Stimulated activated CD4-positive, alpha-beta T cell treated with anti-CD3 and anti-CD28 coated beads, Interleukin-4, amount 100 ng/mL, for 24 hours (primary cell): ENCODE results near the gene JMJD1C.
A peak's percentile ranks its signal among the peaks of the same experiment; 100 is the strongest.

ENCODE experiments used
- DNase-seq: peaks from one replicate; pipeline ENCODE4 v3.0.0-alpha.2; 2020

JMJD1C gene

DNA sequence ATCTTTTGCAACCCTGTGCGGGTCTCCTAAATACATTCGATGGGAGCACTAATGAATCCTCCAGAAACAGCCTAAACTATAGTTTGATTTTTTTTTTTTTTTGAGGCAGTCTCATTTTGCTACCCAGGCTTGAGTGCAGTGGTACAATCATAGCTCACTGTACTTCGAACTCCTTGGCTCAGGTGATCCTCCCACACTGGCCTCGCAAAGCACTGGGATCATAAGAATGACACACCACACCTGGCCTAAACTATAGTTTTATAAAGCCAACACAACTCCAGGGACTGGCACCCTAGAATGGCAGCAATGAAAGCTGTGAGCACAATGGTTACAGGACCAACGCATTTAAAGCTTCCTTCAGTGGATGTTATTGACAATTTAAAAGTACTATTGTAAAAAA, 14.5 kb upstream of the JMJD1C start:
- DNase-seq = no peak

DNA sequence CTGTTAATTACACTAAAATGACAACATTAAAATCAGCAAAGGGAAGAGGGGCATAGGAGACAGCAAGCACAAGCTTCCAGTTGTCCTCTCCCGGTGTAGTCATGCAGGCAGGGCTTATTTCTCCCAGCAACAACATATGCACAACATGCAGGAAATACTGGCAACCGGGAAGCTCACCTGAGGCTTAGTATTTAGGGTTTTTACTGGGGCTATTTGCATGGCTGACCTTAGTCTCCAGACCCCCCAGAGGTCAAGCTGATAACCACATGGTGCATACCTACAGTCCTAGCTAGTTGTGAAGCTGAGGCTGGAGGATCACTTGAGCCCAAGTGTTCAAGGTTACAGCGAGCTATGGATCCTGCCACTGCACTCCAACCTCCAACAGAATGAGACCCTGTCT, 12.8 kb upstream of the JMJD1C start:
- DNase-seq = no peak

DNA sequence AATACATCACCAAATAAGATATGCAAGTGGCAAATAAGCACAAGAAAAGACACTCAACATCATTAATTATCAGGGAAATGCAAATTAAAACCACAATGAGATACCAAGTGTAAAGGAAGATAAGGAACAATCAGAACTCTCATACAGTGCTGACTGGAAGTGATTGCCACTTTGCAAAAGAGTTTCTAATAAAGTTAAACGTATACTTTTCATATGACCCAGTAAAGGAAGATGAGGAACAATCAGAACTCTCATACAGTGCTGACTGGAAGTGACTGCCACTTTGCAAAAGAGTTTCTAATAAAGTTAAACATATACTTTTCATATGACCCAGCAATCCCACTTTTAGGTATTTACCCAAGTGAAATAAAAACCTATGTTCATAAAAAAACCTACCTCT, 12.2 kb upstream of the JMJD1C start:
- DNase-seq = no peak

DNA sequence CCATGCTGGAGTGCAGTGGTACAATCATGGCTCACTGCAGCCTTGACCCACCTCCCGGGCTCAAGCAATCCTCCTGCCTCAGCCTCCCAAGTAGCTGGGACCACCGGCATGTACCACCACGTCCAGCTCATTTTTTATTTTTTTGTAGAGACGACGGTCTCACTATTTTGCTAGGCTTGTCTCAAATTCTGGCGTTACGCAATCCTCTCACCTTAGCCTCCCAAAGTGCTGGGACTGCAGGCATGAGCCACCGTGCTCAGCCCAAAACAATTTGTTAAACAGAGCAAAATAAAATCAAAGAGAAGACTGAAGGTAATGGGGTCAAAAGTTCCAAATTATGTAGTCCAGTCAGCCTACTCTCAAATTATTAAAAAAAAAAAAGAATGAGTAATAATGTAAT, 8.7 kb upstream of the JMJD1C start:
- DNase-seq = no peak

DNA sequence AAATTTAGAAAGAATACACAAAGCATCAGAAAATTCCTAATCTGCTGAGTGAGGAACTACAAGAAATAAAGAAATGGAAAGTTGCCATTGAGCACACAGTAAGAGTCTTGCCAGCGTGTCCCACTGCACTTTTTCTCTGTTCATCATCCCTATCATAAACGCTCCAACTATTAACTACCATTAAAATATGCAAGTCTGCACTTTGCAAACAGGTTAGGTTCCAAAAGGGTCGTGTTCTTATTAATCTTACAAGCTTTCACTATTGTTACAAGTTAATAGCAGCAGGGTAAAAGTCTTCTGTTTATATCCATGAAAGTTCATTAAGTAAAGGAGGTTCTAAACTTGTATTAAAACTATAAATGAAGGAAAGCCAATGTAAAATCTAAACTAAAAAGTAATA, 5.2 kb upstream of the JMJD1C start:
- no peak for DNase-seq

DNA sequence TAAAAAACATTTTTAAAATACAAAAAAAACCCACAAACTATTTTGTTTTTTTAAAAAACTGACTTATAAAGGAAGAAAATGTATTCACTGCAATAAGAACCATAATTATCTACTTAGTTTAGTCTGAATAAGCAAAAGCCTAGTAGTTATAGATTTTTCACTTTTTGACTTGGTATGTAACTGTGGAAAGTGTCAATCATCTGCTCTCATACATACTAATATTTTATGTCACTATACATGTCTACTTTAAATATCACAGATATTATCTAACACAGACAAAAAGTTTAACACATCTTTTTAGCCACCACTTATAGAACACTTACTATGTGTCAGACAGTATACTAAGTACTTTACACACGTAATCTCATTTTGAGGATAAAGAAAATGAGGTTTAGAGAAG, 3.2 kb upstream of the JMJD1C start:
- no peak for DNase-seq

DNA sequence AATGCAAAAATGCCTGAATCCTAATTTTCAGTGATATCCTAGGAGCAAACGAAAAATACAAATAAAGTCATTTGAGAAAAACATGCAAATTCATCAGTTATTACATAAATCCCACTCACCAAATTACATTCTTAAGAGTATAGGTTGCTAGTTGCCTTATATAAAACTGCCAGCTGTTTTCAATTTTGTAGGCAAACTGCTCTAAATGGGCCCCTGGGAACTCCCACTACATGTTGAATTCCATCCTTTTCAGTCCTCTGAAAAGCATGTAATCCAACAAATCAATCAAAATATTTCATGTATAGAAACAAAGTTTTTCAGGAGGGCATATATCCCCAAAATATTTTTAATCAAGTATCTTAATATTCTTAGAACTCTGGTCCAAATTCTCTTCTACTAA, 2.1 kb upstream of the JMJD1C start:
- no peak for DNase-seq

DNA sequence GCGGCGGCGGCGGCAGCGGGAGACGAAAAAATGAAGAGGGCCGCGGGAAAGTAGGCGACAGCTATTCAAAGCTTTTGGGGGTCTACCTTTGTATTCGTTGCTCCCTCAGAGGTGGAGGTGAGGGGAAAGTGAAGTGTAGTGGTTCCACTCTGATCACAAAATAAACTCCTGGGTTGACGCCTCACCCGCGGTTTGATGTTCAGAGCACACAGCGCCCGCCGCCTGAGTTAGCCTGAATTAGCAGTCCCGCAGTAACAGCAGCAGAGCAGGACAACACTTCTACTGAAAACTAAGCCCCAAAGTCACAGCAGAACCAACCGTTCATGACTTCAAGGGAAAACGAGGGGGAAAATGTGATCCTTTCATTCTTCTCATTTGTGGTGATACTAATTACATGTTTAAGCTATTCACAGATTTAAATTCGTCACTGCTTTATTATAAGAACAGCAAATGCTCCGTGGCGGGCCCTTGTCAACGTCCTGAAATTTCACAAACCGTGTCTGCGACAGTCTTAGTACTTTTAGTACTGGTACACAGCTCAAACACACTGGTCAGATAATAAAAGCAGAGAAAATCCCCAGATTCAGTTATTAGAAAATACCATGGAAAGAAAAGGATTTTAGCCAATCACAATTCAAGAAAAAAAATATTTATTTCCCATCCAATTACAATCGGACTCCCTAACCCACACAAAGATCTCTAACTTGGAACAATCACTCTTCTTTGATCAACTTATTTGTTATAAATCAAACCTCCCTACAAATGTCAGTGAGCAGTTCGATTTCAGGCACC, 563 bp upstream of the JMJD1C start:
- DNase-seq = peak; percentile 12

DNA sequence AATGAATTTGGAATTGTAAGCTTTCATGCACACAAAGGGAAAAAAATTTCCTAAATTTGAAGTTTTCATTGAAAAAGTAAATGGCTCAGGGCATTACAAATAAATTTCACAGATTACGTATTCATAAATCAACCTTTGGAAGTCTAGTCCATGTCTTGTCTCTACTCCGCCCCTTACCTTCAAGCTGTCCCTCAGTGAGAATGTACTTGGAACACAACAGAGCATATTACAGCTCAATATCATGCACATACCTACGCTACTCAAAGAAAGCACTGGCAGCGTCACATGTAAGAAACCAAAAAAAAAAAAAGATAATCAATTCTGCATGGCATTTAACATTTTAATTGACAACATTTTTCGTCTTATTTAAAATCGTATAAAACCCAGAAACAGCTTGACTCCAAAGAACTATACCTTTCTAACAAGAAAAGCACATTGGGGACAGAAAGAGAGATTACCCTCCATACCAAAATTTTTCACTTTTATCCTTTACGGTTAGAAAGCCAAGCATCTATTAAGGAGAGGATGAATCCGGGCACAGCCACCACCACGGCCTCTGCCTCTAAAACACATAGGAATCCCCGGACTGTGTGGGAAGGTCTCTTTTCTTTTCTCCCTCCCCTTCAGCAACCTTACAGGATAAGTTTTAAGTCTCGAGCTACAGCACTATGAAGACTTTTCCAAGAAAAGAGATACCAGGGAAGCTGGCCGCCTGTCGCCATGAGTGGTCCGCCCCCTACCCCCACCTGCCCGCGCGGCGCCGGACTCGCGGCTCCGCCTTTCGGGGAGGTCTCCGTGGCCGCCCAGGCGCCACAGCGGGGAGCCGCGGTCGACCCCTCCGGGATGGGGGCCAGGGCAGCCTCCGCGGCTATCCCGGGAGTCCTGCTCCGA, 1.1 kb downstream of the JMJD1C start:
- DNase-seq = no peak

DNA sequence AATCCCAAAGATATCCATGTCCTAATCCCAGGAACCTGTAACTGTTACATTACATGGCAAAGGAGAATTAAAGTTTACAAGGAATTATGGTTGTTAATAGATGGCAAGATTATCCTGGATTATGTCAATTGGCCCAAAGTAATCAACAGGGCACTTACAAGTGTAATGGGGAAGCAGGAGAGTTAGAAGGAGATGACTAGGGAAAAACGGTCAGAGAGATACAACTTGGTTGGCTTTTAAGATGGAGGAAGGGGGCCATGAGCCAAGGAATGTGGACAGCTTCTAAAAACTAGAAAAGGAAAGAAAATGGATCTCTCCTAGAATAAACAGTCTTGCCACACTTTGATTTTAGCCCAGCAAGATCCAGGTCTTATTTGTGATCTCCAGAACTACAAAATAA, 3.3 kb downstream of the JMJD1C start:
- DNase-seq = no peak

DNA sequence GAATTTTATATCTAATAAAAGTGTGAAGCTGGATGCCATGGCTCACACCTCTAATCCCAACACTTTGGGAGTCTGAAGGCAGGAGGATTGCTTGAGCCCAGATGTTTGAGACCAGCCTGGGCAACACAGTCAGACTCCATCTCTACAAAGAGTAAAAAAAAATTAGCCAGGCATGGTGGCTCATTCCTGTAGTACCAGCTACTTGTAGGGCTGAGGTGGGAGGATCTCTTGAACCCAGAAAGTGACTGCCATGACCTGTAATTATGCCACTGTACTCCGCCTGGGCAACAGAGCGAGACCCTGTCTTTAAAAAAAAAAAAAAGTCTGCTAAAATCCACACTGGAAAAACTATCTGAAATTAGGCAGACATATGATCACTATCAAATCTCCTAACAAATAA, 7.6 kb downstream of the JMJD1C start:
- DNase-seq = no peak

DNA sequence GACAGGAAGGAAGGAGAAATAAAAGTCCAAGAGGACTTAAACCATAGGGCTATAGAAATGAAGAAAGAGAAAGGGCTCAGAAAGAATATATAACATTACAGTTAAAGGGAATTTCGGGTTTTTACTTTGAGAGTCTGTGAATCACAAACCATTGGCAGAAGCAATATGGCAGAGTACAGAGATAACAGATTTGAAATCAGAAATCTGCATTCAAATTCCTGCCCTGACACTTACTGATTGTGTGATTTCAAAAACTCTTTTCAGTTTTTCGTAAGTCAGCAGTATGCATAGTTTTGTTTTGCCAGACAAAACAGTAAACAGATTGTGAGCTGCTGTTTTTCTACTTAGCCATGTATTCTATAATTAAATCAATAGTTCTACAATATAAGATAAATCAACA, 8.2 kb downstream of the JMJD1C start:
- DNase-seq = no peak

DNA sequence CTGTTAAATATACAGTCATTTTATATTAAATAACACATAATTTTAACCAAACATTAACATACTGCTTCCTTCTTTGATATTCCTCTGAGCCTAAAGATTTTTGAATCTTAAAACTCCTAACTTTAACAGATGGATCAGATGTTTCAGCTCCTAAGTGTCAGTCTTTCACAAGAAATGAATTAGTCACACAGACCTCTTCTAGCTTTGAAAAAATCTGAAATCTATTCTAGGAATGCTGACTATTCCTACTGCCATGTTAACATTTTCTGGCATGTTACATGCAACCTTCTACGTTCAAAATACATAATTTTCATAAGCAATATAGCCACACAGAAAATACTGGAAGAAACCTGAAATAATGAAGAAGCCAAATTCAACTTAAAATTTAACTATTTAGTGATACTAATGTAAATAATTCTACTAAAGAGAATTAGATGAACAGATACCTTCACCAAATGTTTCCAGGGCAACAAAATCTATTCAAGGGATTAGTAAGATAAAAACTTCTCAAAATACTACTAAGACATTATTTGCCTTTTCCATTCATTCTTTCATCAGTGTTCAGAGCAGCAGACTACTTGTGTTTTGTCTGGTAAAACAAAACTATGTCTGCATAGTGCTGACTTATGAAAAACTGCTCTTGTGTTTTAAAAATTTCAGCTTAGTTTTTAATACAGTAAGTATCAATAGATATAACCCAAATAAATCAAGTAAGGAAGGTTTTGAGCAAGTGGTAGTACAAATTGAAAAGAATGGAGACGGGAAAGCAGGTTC, 9.2 kb downstream of the JMJD1C start:
- DNase-seq = no peak

DNA sequence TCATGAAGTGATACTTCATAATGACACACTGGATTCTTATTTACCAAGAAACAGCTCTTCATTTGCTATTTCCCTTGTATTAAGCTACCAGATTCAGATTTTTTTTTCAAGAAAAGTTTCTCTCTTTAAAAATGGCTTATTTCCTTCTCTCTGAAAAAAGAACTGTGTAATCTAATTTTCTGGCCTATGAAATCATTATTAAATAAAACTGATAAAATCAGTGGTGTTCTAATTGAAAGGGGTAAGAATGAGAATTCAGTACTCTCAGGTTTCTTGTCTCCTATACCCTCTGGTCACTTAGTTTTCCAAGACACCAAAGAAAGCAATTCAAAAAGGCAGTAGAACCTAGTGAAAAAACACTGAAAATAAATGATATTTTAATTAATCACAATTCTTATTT, 10.3 kb downstream of the JMJD1C start:
- no peak for DNase-seq

DNA sequence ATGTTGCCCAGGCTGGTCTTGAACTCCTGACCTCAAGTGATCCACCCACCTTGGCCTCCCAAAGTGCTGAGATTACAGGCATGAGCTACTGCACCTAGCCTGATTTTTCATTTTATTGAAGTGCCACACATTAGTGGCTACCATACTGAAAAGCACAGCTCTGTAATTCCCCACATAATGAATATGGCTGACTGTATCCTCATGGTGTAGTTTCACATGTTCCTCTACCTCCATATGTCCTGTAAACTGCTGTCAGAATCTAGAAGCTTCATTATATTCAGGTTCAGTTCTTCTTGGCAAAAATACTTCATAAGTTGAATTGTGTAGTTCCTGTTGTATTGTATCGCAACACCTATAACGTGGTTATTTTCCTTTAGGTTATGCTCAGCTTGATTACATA, 11.1 kb downstream of the JMJD1C start:
- no peak for DNase-seq

DNA sequence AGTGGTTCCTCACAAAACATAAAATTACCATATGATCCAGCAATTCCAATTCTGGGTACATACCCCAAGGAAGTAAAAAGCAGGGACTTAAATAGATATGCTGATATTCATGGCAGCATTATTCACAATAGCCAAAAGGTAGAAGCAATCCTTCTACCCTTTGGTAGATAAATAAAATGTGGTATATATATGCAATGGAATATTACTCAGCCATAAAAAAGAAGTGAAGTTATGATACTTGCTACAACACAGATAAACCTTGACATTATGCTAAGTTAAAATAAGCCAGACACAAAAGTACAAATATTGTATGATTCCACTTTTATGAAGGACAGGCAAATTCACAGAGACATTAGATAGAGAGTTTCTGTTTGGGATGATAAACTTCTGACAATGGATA, 13.3 kb downstream of the JMJD1C start:
- DNase-seq = no peak

DNA sequence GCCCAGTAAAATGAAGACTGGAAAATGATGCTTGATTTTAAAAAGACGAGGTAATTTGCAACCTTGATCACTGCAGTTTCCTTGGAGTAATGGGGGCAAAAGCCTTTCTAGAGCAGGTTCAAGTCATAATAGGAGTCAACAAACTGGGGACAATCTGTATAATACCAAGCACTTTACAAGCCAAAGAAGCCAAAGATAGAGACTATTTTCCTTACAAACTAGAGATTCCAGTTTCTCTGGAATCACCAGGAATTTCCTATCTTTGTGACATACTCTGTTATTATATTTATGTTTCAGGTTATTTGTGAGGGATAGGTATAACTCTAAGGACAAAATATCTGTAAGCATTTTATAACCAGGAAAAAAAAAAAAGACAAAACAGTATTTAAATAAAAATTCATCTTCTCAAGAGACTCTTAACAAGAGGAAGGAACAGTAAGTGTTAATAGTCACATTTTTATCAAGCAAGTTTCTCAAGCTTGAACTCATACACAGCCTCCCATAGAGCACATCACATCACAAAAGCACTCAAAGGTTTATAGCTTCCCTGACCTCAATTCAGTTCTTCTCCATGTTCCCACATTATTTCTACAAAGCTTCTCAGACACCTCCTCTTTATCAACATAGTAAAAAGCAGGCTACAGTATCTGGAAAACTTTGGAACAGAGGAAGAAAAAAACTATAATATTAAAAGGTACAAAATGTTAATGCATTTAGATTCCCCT, 18.9 kb downstream of the JMJD1C start:
- no peak for DNase-seq

DNA sequence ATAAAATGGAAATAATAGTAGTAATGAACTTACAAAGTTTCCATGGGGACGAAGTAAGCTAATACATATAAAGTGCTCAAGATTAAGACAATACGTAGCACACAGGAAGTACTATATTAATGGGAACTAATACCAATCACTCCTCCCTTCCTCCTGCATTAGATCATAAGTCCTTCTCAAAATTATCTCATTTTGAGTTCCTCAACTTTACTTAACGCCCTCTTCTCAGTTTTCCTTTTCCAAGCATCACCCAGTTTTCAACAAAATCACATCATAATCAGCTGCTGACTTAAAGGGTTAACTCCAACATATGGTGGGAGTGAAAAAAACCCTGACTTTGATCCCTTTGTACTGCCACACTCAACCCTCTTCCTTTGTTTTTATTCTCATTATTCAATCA, 24.4 kb downstream of the JMJD1C start:
- DNase-seq = no peak

DNA sequence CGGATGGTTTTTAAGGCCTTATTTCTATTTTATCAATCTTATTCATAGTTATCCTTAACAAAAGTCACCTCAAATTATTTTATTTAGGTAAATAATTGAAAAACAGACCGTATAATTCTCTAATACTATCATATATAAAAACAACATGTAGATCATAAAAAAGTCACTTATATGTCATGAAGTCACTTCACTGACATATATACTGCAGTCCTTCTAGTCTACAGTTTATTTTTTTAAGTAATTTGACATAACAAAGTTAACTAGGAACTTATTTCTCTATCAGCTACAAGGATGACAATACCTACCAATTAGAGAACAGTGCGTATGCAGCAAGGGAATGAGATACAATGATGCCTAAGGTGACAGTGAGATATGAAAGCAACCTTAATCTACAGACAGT, 26.2 kb downstream of the JMJD1C start:
- no peak for DNase-seq

DNA sequence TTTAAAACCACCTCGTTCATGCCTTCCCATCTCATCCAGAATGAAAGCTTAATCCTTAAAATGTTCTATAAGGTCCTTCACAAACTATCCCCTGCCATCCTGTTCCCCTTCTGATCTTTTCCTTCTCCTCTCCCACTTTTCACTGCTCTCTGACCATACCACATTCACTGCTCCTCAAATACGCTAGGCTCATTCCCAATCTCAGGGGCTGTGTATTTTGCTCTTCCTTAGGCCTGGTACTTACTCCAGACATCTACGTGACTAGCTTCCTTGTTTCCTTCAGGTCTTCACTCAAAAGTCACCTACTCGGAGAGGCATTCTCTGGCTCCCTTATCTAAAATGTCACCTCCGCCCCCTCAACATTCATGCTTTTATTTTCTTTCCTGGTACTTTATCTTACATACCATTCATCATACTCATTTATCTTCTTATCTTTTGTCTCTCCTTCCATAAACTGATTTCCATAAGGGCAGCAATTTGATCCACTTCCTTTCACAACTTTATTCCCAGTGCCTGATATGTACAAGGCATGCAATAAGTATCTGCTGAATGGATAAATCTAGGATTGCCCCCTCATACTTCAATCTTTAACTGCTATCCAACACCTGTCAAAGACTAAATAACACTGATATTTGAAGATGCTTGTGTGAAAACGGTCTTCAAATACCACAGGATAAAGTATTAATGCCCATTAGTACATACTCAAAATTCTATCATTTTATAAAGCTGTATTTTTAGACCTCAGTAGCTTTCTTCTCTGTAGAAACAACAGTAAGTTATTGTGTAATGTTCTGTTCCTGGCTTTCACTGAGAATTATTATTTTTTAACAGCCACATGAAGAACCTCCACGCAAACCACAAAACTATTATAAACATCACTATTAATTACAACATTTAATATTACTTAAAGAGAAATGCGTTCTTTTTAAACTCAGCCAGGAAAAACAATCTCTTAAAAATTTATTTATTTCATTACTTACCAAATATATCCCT, 27.0 kb downstream of the JMJD1C start:
- DNase-seq = no peak

DNA sequence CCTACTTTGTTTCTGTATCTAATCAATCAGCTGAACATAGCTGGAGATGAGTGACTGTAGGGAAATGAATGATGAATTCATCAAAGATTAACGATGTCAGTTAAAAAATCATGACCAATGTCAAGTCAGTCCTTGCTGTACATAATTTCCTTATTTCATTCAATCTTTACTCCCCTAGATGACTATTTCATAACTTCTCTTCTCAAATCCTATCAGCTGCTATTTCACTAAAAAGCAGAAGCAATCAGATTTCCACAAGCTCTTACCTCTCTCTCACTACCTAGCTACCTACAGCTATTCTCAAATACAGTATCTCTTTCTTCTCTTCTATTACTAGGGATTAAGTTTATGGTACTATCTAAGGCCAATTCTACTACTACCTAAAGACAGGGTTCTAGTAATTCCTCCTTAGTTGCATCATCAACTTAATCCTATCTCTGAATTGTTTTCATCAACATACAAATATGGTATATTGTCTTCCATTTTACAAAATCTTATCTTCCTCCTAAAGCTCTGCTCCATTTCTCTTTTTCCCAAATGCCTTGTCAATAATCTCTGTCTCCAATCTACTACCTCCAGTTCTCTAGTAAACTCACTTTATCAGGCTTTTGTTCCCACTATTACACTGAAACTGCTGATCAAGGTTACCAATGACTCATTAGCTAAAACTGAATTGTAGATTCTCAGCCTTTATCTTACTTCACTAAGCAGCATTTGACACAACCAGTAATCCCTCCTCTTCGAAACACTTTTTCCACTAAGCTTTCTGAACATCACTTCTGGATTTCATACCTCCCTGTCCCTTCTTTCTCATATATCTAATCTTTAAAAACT, 28.4 kb downstream of the JMJD1C start:
- no peak for DNase-seq
